Gastrocnemius medialis (tissue), 4 donors: Measurements from ENCODE around the gene FZD10.

Experiments
- CTCF ChIP-seq, 5 experiments: fragments of 450-650 bp in 3 of 5; fragments of 200-600 bp in 2 of 5; sonication (generic) in 2 of 5; IDR thresholded peaks in 4 of 5; conservative IDR thresholded peaks in 1 of 5; 1 replicate in 4 of 5; 2 replicates in 1 of 5; pipeline ENCODE4 v1.5.1; 2016 to 2019; ENCODE audit warnings: antibody characterized with exemption in 5 of 5, mild to moderate bottlenecking in 3 of 5, moderate library complexity in 3 of 5
- POLR2A ChIP-seq, 2 donors: fragments of 450-650 bp; IDR thresholded peaks; one replicate each; pipeline ENCODE4 v1.6.1; 2017; ENCODE audit warnings: antibody characterized with exemption in 2 of 2, mild to moderate bottlenecking in 2 of 2, moderate library complexity in 2 of 2

GRCh38 chr12:130158754-130159059 is 3.6 kb upstream of the FZD10 start:
- TF ChIP-seq CTCF (IDR thresholded peaks at IDR 0.05 in 4 of 5, conservative IDR thresholded peaks at IDR 0.05 in 1 of 5) (no peak), POLR2A (IDR thresholded peaks at IDR 0.05) (no peak)
